ENCODE data around the gene PDE4B. TPM values are rescaled to one million over a fixed set of nuclear protein-coding genes. Genes with fewer than 3 reads are reported as not detected.

PDE4B gene
- total and polyA plus RNA-seq, 9 of the 15 experiments (the other 6 are each of a cell fraction or from before 2014, with no cell fraction given): 0.09 TPM; not detected in 8

- Histone ChIP-seq H3K4me1 (replicated peaks in 1 of 2; ENCODE audit: control insufficient read depth in 2 of 2, insufficient read depth in 2 of 2, low read length in 2 of 2) (no peaks in the 10 kb centered on the region), H4K20me1 (replicated peaks; ENCODE audit: control insufficient read depth, insufficient read depth, low read length) (no peaks in the 10 kb centered on the region), H3K27ac (ENCODE audit: extremely low read depth, low read depth, low read length) (no peak overlapping the region), H3K27me3 (ENCODE audit: control insufficient read depth in 2 of 2, insufficient read depth in 2 of 2, low read length in 2 of 2) (no peaks in the 10 kb centered on the region), H2AFZ (ENCODE audit: low read depth, low read length) (no peak overlapping the region), H3K9me3 (replicated peaks; ENCODE audit: control insufficient read depth, insufficient read depth, low read depth, low read length) (no peaks in the 10 kb centered on the region), H3K9me1 (ENCODE audit: control insufficient read depth, insufficient read depth, low read length) (no peaks in the 10 kb centered on the region), H3K4me2 (ENCODE audit: insufficient read depth, low read length) (no peak overlapping the region), H3K9ac (ENCODE audit: insufficient read depth in 1 of 2, low read depth in 2 of 2, low read length in 2 of 2) (no peak overlapping the region), H3K79me2 (ENCODE audit: control insufficient read depth, insufficient read depth, low read length) (no peaks in the 10 kb centered on the region), H3K36me3 (ENCODE audit: control insufficient read depth, insufficient read depth, low read length) (no peaks in the 10 kb centered on the region), H3K4me3 (no peak overlapping the region)
- intact Hi-C loops (cut with micrococcal nuclease): no loop called here
- WGBS (ENCODE audit: insufficient coverage, low coverage, missing lambda C conversion rate): 0% methylated on average over 4 of the region's 4 CpGs
- in situ Hi-C loops (cut with MboI): no loop called here
- TF ChIP-seq SP1 (CRISPR knock-in tag; IDR thresholded peaks at IDR 0.05): no peak
- TF ChIP-seq ESRRA (IDR thresholded peaks at IDR 0.05; ENCODE audit: borderline replicate concordance, low read depth): no peak
- TF ChIP-seq ZNF354B (CRISPR knock-in tag; IDR thresholded peaks at IDR 0.05): no peak
- TF ChIP-seq NELFE (IDR thresholded peaks at IDR 0.05; ENCODE audit: insufficient read depth, insufficient read length): no peak
- no peak for TF ChIP-seq NRF1 (conservative IDR thresholded peaks at IDR 0.05 in 1 of 2, IDR thresholded peaks at IDR 0.05 in 1 of 2)
- no peak for TF ChIP-seq ZNF217 (CRISPR knock-in tag; IDR thresholded peaks at IDR 0.05)
- TF ChIP-seq ZNF239 (CRISPR knock-in tag; IDR thresholded peaks at IDR 0.05): no peak
- no peak for TF ChIP-seq FOS (IDR thresholded peaks at IDR 0.05; ENCODE audit: extremely low read depth, insufficient read length)
- no peak for TF ChIP-seq ZBTB49 (CRISPR knock-in tag; IDR thresholded peaks at IDR 0.05; ENCODE audit: borderline replicate concordance)
- ChIA-PET POLR2A (no interaction called here), CTCF (ENCODE audit: low intra/inter-chr PET ratio) (no interaction called here)
- no TSS peak for BruUV-seq (replicated peaks)
- ATAC-seq (no peak), DNase-seq (ENCODE audit: extremely low read depth in 1 of 4, low spot score in 3 of 4) (no peak), FAIRE-seq (no peak)
These were observed 630.1 kb downstream of the PDE4B start for GRCh38 chr1:66422804-66423203.

Small RNA genes within 50 kb of the gene (small RNA-seq; reads per million reads assigned to genes)
- not detected for gene RN7SL854P
- not detected for gene RNU4-88P
